Panc1 (cell line): ENCODE data around the gene HHIP. TPM values are rescaled to one million over a fixed set of nuclear protein-coding genes. Genes with fewer than 3 reads are reported as not detected.

Source experiments
- ATAC-seq: fragments of 200-7000 bp; cut with Tn5 transposase; 2 replicates; pipeline ENCODE4 v1.9.1; 2020; ENCODE audit warnings: mild to moderate bottlenecking, moderate library complexity
- BruUV-seq: library from RNA; stranded (reverse); fragments of 400-500 nt; replicated peaks from 2 replicates; lab custom pipeline; 2021; lab: Mats Ljungman, UMichigan
- CTCF ChIA-PET: fragments of 300-600 bp; sonication (Branson Sonifier 250); formaldehyde crosslinking; loops from one replicate; lab custom pipeline; 2022; ENCODE audit warnings: antibody characterized with exemption; lab: Charles Lee
- POLR2A ChIA-PET: fragments of 300-600 bp; sonication (Branson Sonifier 250); formaldehyde crosslinking; loops from one replicate; lab custom pipeline; 2022; ENCODE audit warnings: antibody characterized with exemption; lab: Charles Lee
- DNase-seq: peaks from one replicate; pipeline ENCODE4 v3.0.0-alpha.2; 2010; ENCODE audit warnings: low read depth, low spot score
- H3K27ac ChIP-seq: 2 replicates; pipeline ENCODE4 v1.5.1; 2011; ENCODE audit warnings: mild to moderate bottlenecking, low read length, inconsistent platforms
- H3K27me3 ChIP-seq: fragments of 200-500 bp; sonication (Bioruptor generic); 2 replicates; pipeline ENCODE4 v1.6.0; 2014; ENCODE audit warnings: low read length, inconsistent platforms; ENCODE audit not compliant: control insufficient read depth, insufficient read depth
- H3K36me3 ChIP-seq: fragments of 200-500 bp; sonication (Bioruptor generic); 2 replicates; pipeline ENCODE4 v1.5.1; 2014; ENCODE audit warnings: inconsistent platforms, mild to moderate bottlenecking, low read length, moderate library complexity; ENCODE audit not compliant: control insufficient read depth, insufficient read depth
- H3K4me1 ChIP-seq: 2 replicates; pipeline ENCODE4 v1.5.1; 2011; ENCODE audit warnings: inconsistent platforms, mild to moderate bottlenecking, low read length, moderate library complexity; ENCODE audit not compliant: control insufficient read depth, insufficient read depth
- H3K4me3 ChIP-seq, 2 experiments: 2 replicates each; pipeline ENCODE4 v1.5.1; 2011 to 2012; ENCODE audit warnings: low read depth in 2 of 2, low read length in 2 of 2, mild to moderate bottlenecking in 2 of 2, inconsistent platforms in 1 of 2, moderate library complexity in 1 of 2
- H3K9me3 ChIP-seq: fragments of 200-500 bp; sonication (Bioruptor generic); 2 replicates; pipeline ENCODE4 v1.5.1; 2014; ENCODE audit warnings: low read depth, mild to moderate bottlenecking, inconsistent platforms, low read length, moderate library complexity; ENCODE audit not compliant: control insufficient read depth, insufficient read depth
- POLR2AphosphoS5 ChIP-seq: IDR thresholded peaks from 2 replicates; pipeline ENCODE4 v1.6.1; 2012; ENCODE audit warnings: mild to moderate bottlenecking, low read depth, low read length, moderate library complexity
- SIN3A ChIP-seq: IDR thresholded peaks from 2 replicates; pipeline ENCODE4 v1.6.1; 2012; ENCODE audit warnings: low read depth, mild to moderate bottlenecking, low read length, moderate library complexity, borderline replicate concordance; ENCODE audit not compliant: insufficient read depth
- TCF7L2 ChIP-seq: IDR thresholded peaks from 2 replicates; pipeline ENCODE4 v1.6.1; 2011; ENCODE audit warnings: mild to moderate bottlenecking, low read depth, low read length, inconsistent platforms
- in situ Hi-C: cut with HindIII; loops from 2 replicates; pipeline ENCODE4 v1.10.0; 2016; ENCODE audit warnings: low sequenced_read_pairs, low pct_unique_long_range_greater_than_20kb
- intact Hi-C: fragments of 100-400 bp; cut with micrococcal nuclease; formaldehyde crosslinking; loops from one replicate; pipeline ENCODE4 v1.10.0; 2022; ENCODE audit not compliant: unreplicated experiment
- total RNA-seq: library from RNA; stranded (reverse); gene quantifications from one replicate; pipeline ENCODE4 v1.2.1, GENCODE V29; 2021; ENCODE audit not compliant: unreplicated experiment
- TF ChIP-seq, protein P1 (sequence below): fragments of 450-650 bp; IDR thresholded peaks from 2 replicates; pipeline ENCODE4 v1.5.1; 2017; ENCODE audit warnings: mild to moderate bottlenecking
- TF ChIP-seq, protein P2 (sequence below), 2 experiments: IDR thresholded peaks; 2 replicates each; pipeline ENCODE4 v1.6.1; 2011 to 2012; ENCODE audit warnings: low read depth in 2 of 2, control low read depth in 1 of 2, low read length in 1 of 2, mild to moderate bottlenecking in 1 of 2, moderate library complexity in 1 of 2; ENCODE audit not compliant: insufficient read depth in 1 of 2

HHIP gene
- total RNA-seq, 1 experiment from 2014 or later: 0.08 TPM

DNA sequence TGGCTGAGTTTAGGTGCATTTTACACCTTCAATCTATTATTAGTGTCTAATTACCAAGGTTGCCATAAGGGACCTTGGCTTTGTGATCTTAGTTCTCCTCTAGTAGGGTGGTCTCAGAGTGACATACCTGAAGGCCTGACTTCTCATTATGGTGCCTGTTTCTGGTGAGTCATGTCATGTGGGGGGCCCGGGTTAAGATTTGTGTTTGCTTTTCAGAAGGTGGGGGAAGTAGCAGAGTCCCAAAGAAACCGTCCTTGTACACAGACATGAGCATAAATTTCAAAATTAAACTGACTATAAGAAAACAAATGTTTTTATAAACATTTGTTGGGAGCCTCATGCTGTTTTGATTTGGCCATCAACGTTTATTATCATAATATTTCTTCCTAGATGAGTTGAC lies 74.5 kb downstream of the HHIP start:
- DNase-seq (no peak), ATAC-seq (no peak)
- Histone ChIP-seq H3K4me1 (no peaks in the 10 kb centered on the region), H3K9me3 (no peaks in the 10 kb centered on the region), H3K27me3 (no peaks in the 10 kb centered on the region), H3K36me3 (no peaks in the 10 kb centered on the region), H3K27ac (no peak overlapping the region), H3K4me3 (no peak overlapping the region)
- no TSS peak for BruUV-seq
- POLR2A ChIA-PET: no interaction called here
- in situ Hi-C loops: no loop called here
- TF ChIP-seq SIN3A: no peak
- TF ChIP-seq, protein P1, sequence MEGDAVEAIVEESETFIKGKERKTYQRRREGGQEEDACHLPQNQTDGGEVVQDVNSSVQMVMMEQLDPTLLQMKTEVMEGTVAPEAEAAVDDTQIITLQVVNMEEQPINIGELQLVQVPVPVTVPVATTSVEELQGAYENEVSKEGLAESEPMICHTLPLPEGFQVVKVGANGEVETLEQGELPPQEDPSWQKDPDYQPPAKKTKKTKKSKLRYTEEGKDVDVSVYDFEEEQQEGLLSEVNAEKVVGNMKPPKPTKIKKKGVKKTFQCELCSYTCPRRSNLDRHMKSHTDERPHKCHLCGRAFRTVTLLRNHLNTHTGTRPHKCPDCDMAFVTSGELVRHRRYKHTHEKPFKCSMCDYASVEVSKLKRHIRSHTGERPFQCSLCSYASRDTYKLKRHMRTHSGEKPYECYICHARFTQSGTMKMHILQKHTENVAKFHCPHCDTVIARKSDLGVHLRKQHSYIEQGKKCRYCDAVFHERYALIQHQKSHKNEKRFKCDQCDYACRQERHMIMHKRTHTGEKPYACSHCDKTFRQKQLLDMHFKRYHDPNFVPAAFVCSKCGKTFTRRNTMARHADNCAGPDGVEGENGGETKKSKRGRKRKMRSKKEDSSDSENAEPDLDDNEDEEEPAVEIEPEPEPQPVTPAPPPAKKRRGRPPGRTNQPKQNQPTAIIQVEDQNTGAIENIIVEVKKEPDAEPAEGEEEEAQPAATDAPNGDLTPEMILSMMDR: no peak
- no peak for TF ChIP-seq POLR2AphosphoS5
- TF ChIP-seq, protein P2, sequence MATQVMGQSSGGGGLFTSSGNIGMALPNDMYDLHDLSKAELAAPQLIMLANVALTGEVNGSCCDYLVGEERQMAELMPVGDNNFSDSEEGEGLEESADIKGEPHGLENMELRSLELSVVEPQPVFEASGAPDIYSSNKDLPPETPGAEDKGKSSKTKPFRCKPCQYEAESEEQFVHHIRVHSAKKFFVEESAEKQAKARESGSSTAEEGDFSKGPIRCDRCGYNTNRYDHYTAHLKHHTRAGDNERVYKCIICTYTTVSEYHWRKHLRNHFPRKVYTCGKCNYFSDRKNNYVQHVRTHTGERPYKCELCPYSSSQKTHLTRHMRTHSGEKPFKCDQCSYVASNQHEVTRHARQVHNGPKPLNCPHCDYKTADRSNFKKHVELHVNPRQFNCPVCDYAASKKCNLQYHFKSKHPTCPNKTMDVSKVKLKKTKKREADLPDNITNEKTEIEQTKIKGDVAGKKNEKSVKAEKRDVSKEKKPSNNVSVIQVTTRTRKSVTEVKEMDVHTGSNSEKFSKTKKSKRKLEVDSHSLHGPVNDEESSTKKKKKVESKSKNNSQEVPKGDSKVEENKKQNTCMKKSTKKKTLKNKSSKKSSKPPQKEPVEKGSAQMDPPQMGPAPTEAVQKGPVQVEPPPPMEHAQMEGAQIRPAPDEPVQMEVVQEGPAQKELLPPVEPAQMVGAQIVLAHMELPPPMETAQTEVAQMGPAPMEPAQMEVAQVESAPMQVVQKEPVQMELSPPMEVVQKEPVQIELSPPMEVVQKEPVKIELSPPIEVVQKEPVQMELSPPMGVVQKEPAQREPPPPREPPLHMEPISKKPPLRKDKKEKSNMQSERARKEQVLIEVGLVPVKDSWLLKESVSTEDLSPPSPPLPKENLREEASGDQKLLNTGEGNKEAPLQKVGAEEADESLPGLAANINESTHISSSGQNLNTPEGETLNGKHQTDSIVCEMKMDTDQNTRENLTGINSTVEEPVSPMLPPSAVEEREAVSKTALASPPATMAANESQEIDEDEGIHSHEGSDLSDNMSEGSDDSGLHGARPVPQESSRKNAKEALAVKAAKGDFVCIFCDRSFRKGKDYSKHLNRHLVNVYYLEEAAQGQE (IDR thresholded peaks at IDR 0.05; ENCODE audit: insufficient read depth in 1 of 2, low read depth in 2 of 2, low read length in 1 of 2): no peak
- TF ChIP-seq TCF7L2: no peak
- intact Hi-C loops: no loop called here
- CTCF ChIA-PET: no interaction called here

DNA sequence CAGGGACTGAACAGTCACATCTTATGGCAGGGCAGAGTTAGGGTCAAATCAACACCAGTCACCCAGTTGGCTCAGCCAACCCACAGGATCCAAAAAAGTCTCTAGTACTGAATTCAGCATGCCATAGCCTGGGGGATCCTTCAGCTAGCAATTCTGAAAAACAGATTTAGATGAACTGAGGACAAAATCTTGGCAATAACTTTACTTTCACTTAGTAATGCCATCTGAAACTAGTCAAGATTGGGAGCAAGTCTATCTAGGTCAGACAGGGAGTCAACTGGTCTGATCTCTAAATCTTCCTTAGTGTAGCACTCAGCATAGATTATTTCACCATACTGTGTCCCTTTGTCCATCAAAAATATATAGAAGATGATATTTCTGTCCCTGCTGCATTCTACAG lies 76.0 kb downstream of the HHIP start:
- POLR2A ChIA-PET: no interaction called here
- intact Hi-C loops: no loop called here
- ATAC-seq (no peak), DNase-seq (no peak)
- CTCF ChIA-PET: no interaction called here
- no peaks in the 10 kb centered on the region for H3K27me3 ChIP-seq
- no peaks in the 10 kb centered on the region for H3K36me3 ChIP-seq
- TF ChIP-seq POLR2AphosphoS5 (no peak), SIN3A (no peak), TCF7L2 (no peak)
- TF ChIP-seq, protein P2 (IDR thresholded peaks at IDR 0.05; ENCODE audit: insufficient read depth in 1 of 2, low read depth in 2 of 2, low read length in 1 of 2): no peak
- TF ChIP-seq, protein P1: no peak
- H3K4me1 ChIP-seq: no peaks in the 10 kb centered on the region
- no peak overlapping the region for H3K4me3 ChIP-seq
- H3K9me3 ChIP-seq: no peaks in the 10 kb centered on the region
- no peak overlapping the region for H3K27ac ChIP-seq
- in situ Hi-C loops: no loop called here
- BruUV-seq: no TSS peak
